Activated CD4-positive, alpha-beta T cell treated with anti-CD3 and anti-CD28 coated beads for 36 hours (primary cell): ENCODE data around the gene TMC2. TPM values are rescaled to one million over a fixed set of nuclear protein-coding genes. Genes with fewer than 3 reads are reported as not detected.

ENCODE experiments used
- ATAC-seq: fragments of 200-7000 bp; cut with Tn5 transposase; one replicate; pipeline ENCODE4 v1.10.0; 2021; ENCODE audit warnings: mild to moderate bottlenecking, moderate library complexity
- CTCF ChIA-PET: fragments of 350-600 bp; sonication (Branson Sonifier 250); formaldehyde crosslinking; loops from one replicate; lab custom pipeline; 2021; ENCODE audit warnings: antibody characterized with exemption; lab: Charles Lee
- POLR2A ChIA-PET: fragments of 350-600 bp; sonication (Branson Sonifier 250); formaldehyde crosslinking; loops from one replicate; lab custom pipeline; 2021; ENCODE audit warnings: antibody characterized with exemption, inconsistent platforms; lab: Charles Lee
- DNase-seq: peaks from one replicate; pipeline ENCODE4 v3.0.0-alpha.2; 2020
- H3K27ac Mint-ChIP-seq: one replicate; pipeline ENCODE4 v1.8.0; 2021; ENCODE audit warnings: mixed read lengths
- H3K27me3 Mint-ChIP-seq: one replicate; pipeline ENCODE4 v1.8.0; 2021; ENCODE audit warnings: mixed read lengths
- H3K36me3 Mint-ChIP-seq: one replicate; pipeline ENCODE4 v1.8.0; 2021; ENCODE audit warnings: low read depth, mixed read lengths
- H3K4me1 Mint-ChIP-seq: one replicate; pipeline ENCODE4 v1.8.0; 2021; ENCODE audit warnings: mixed read lengths
- H3K4me3 Mint-ChIP-seq: one replicate; pipeline ENCODE4 v1.8.0; 2021; ENCODE audit warnings: mild to moderate bottlenecking, moderate library complexity, mixed read lengths
- H3K9me3 Mint-ChIP-seq: one replicate; pipeline ENCODE4 v1.8.0; 2021; ENCODE audit warnings: low read depth, mixed read lengths
- intact Hi-C, 2 experiments: fragments of 100-400 bp; cut with DNase I in 1 of 2; cut with micrococcal nuclease in 1 of 2; formaldehyde crosslinking; loops; one replicate each; pipeline versions ENCODE4 v1.14.2 to v1.15.1; 2022 to 2024; cut with DNase I, micrococcal nuclease
- total RNA-seq, 2 experiments: library from RNA; stranded (reverse); gene quantifications; one replicate each; pipeline ENCODE4 v1.2.3, GENCODE V29; 2021

The TMC2 gene
- total RNA-seq, 2 experiments from 2014 or later, result not detected

- Mint-ChIP-seq H3K36me3 (peaks cover 59% of the 10 kb centered on the region), H3K27ac (peak overlapping the region; percentile 89), H3K9me3 (no peaks in the 10 kb centered on the region), H3K27me3 (no peaks in the 10 kb centered on the region), H3K4me3 (peak overlapping the region; percentile 87), H3K4me1 (peaks cover 42% of the 10 kb centered on the region)
- POLR2A ChIA-PET, result interaction anchor here (0.6 to 2.9 kb wide), 4 partner anchors 10 to 358 kb away, joined by 4 to 19 read pairs (median 9); partner anchors contain the start of genes IDH3B and SNRPB
- intact Hi-C loops, result loop anchor here (2.0 to 5.0 kb wide), 3 partner anchors 183 to 817 kb away; partner anchors contain the start of genes ATRN (in 1 of the 2), DNAAF9 (in 1 of the 2) and SNRPB (in 1 of the 2)
- CTCF ChIA-PET, result interaction anchor here (0.7 to 1.0 kb wide), 2 partner anchors 9 to 10 kb away, joined by 3 to 4 read pairs; partner anchors contain the start of gene IDH3B
- no peak for ATAC-seq
- no peak for DNase-seq
These were observed 117.4 kb downstream of the TMC2 start for GRCh38 chr20:2653556-2654383.

GRCh38 chr20:2654384-2654822 is 118.0 kb downstream of the TMC2 start:
- intact Hi-C loops, result loop anchor here in 1 of 2 experiments (5.0 kb wide), 1 partner anchor 753 kb away; the partner anchor contains the start of gene DNAAF9
- Mint-ChIP-seq H3K4me3 (peak overlapping the region; percentile 87), H3K27me3 (no peaks in the 10 kb centered on the region), H3K36me3 (peaks cover 64% of the 10 kb centered on the region), H3K27ac (peak overlapping the region; percentile 89), H3K4me1 (peaks cover 42% of the 10 kb centered on the region), H3K9me3 (no peaks in the 10 kb centered on the region)
- no peak for ATAC-seq
- no peak for DNase-seq
- CTCF ChIA-PET, result interaction anchor here (1.0 kb wide), 1 partner anchor 10 kb away, joined by 3 read pairs; the partner anchor contains the start of gene IDH3B
- POLR2A ChIA-PET, result interaction anchor here (0.6 to 1.0 kb wide), 2 partner anchors 10 kb away, joined by 4 read pairs; partner anchors contain the start of gene IDH3B

GRCh38 chr20:2654831-2655230 is 118.5 kb downstream of the TMC2 start:
- CTCF ChIA-PET, result interaction anchor here (1.0 to 1.1 kb wide), 2 partner anchors 9 to 346 kb away, joined by 3 read pairs; partner anchors contain the start of gene IDH3B
- ATAC-seq (no peak), DNase-seq (no peak)
- no peaks in the 10 kb centered on the region for H3K9me3 Mint-ChIP-seq
- POLR2A ChIA-PET, result interaction anchor here (1.0 kb wide), 1 partner anchor 9 kb away, joined by 4 read pairs; the partner anchor contains the start of gene IDH3B
- peaks cover 39% of the 10 kb centered on the region for H3K4me1 Mint-ChIP-seq
- peak overlapping the region; percentile 89 for H3K27ac Mint-ChIP-seq
- H3K4me3 Mint-ChIP-seq, result peak overlapping the region; percentile 87
- H3K27me3 Mint-ChIP-seq, result no peaks in the 10 kb centered on the region
- intact Hi-C loops, result loop anchor here in 1 of 2 experiments (5.0 kb wide), 1 partner anchor 752 kb away; the partner anchor contains the start of gene DNAAF9
- peaks cover 64% of the 10 kb centered on the region for H3K36me3 Mint-ChIP-seq

- Mint-ChIP-seq H3K4me1 (peaks cover 33% of the 10 kb centered on the region), H3K27ac (peak overlapping the region; percentile 89), H3K36me3 (peaks cover 65% of the 10 kb centered on the region), H3K27me3 (no peaks in the 10 kb centered on the region), H3K4me3 (peak overlapping the region; percentile 87), H3K9me3 (no peaks in the 10 kb centered on the region)
- ATAC-seq, result no peak
- POLR2A ChIA-PET, result interaction anchor here (1.0 kb wide), 1 partner anchor 8 kb away, joined by 4 read pairs; the partner anchor contains the start of gene IDH3B
- no peak for DNase-seq
- intact Hi-C loops, result no loop called here
- CTCF ChIA-PET, result interaction anchor here (1.1 kb wide), 1 partner anchor 346 kb away, joined by 3 read pairs; no protein-coding TSS in a partner anchor
These were observed 119.2 kb downstream of the TMC2 start for GRCh38 chr20:2655331-2656116.

- intact Hi-C loops, result no loop called here
- Mint-ChIP-seq H3K4me3 (peak overlapping the region; percentile 16), H3K4me1 (peaks cover 31% of the 10 kb centered on the region), H3K27me3 (no peaks in the 10 kb centered on the region), H3K36me3 (peaks cover 69% of the 10 kb centered on the region), H3K27ac (peak overlapping the region; percentile 24), H3K9me3 (no peaks in the 10 kb centered on the region)
- CTCF ChIA-PET, result no interaction called here
- ATAC-seq (no peak), DNase-seq (no peak)
- POLR2A ChIA-PET, result interaction anchor here (0.5 to 1.0 kb wide), 5 partner anchors 9 to 330 kb away, joined by 3 read pairs; no protein-coding TSS in a partner anchor
These were observed 120.2 kb downstream of the TMC2 start for GRCh38 chr20:2656471-2657117.

- Mint-ChIP-seq H3K4me1 (peaks cover 37% of the 10 kb centered on the region), H3K4me3 (no peak overlapping the region), H3K27me3 (no peaks in the 10 kb centered on the region), H3K27ac (peak overlapping the region; percentile 5), H3K36me3 (peaks cover 74% of the 10 kb centered on the region), H3K9me3 (no peaks in the 10 kb centered on the region)
- CTCF ChIA-PET, result no interaction called here
- ATAC-seq (no peak), DNase-seq (no peak)
- POLR2A ChIA-PET, result interaction anchor here (0.7 kb wide), 1 partner anchor 329 kb away, joined by 3 read pairs; no protein-coding TSS in a partner anchor
- intact Hi-C loops, result no loop called here
These were observed 120.9 kb downstream of the TMC2 start for GRCh38 chr20:2657241-2657640.

- peaks cover 39% of the 10 kb centered on the region for H3K4me1 Mint-ChIP-seq
- no peaks in the 10 kb centered on the region for H3K9me3 Mint-ChIP-seq
- peaks cover 76% of the 10 kb centered on the region for H3K36me3 Mint-ChIP-seq
- ChIA-PET CTCF (no interaction called here), POLR2A (no interaction called here)
- H3K27me3 Mint-ChIP-seq, result no peaks in the 10 kb centered on the region
- H3K27ac Mint-ChIP-seq, result no peak overlapping the region
- intact Hi-C loops, result no loop called here
- H3K4me3 Mint-ChIP-seq, result no peak overlapping the region
- DNase-seq (no peak), ATAC-seq (no peak)
These were observed 121.3 kb downstream of the TMC2 start for GRCh38 chr20:2657674-2658073.

GRCh38 chr20:2658414-2659354 is 122.3 kb downstream of the TMC2 start:
- ChIA-PET POLR2A (interaction anchor here (0.5 to 0.7 kb wide), 3 partner anchors 60 to 214 kb away, joined by 3 to 11 read pairs (median 4); no protein-coding TSS in a partner anchor), CTCF (no interaction called here)
- peak; percentile 37 for DNase-seq
- peak overlapping the region; percentile 34 for H3K27ac Mint-ChIP-seq
- peaks cover 46% of the 10 kb centered on the region for H3K4me1 Mint-ChIP-seq
- intact Hi-C loops, result no loop called here
- no peaks in the 10 kb centered on the region for H3K27me3 Mint-ChIP-seq
- H3K9me3 Mint-ChIP-seq, result no peaks in the 10 kb centered on the region
- H3K36me3 Mint-ChIP-seq, result peaks cover 70% of the 10 kb centered on the region
- H3K4me3 Mint-ChIP-seq, result no peak overlapping the region
- peak; percentile 37 for ATAC-seq

GRCh38 chr20:2659547-2659946 is 123.2 kb downstream of the TMC2 start:
- Mint-ChIP-seq H3K4me3 (no peak overlapping the region), H3K27ac (no peak overlapping the region), H3K27me3 (no peaks in the 10 kb centered on the region), H3K36me3 (peaks cover 65% of the 10 kb centered on the region), H3K4me1 (peaks cover 43% of the 10 kb centered on the region), H3K9me3 (no peaks in the 10 kb centered on the region)
- no peak for ATAC-seq
- intact Hi-C loops, result no loop called here
- DNase-seq, result no peak
- POLR2A ChIA-PET, result interaction anchor here (0.6 kb wide), 1 partner anchor 100 kb away, joined by 3 read pairs; no protein-coding TSS in a partner anchor
- CTCF ChIA-PET, result no interaction called here
